Measurements from ENCODE around the gene GLB1L2.
A peak's percentile ranks its signal among the peaks of the same experiment; 100 is the strongest.

Gene GLB1L2

GRCh38 chr11:134330611-134331353, 1.0 kb upstream of the GLB1L2 start:
- H3K9ac ChIP-seq (ENCODE audit: low read length), result no peak overlapping the region
- peak overlapping the region; percentile 67 for H3K27ac ChIP-seq (ENCODE audit: low read depth, low read length)
- H3K4me3 ChIP-seq (ENCODE audit: low read depth in 1 of 2, low read length in 2 of 2), result peak overlapping the region in 1 of 2 donors; percentile 47

DNA sequence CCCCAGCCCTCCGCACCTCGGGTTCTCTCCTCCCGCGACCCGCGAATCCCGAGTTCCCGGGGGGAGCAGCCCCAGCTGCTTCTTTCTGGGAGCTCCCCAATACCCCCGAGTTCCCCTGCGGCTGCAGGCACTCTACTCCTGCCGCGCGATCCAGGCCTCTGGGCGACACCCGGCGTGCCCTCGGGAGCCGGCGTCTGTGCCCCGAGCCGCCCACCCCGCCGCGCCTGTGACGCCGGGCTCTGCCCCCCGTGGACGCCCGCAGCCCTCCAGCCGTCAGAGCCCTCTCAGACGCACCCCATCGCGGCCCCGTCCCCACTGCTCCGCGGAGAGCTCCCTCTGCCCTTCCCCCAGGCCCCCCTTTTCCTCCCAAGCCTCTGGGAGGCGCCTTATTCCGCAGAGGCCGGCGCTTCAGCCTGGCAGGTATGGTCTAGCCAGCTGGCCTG, 422 bp downstream of the GLB1L2 start:
- H3K4me1 ChIP-seq (ENCODE audit: insufficient read depth, low read length), result peaks cover 9% of the 10 kb centered on the region
- no peak overlapping the region for H3K9ac ChIP-seq (ENCODE audit: low read length)
- no peaks in the 10 kb centered on the region for H3K36me3 ChIP-seq (ENCODE audit: insufficient read depth, low read length)
- peaks cover 0 to 4% of the 10 kb centered on the region in 2 donors for H3K27me3 ChIP-seq (ENCODE audit: control insufficient read depth in 1 of 2, insufficient read depth in 2 of 2, low read length in 2 of 2)
- peak overlapping the region; percentile 44 for H3K27ac ChIP-seq (ENCODE audit: low read depth, low read length)
- no peaks in the 10 kb centered on the region for H3K9me3 ChIP-seq (ENCODE audit: low read length)
- peak overlapping the region; percentile 34 to 60 for H3K4me3 ChIP-seq (ENCODE audit: low read depth in 1 of 2, low read length in 2 of 2)

More at GRCh38 chr11:134330611-134331353, 1.0 kb upstream of the GLB1L2 start:
- Histone ChIP-seq H3K4me1 (ENCODE audit: insufficient read depth, low read length) (peaks cover 9% of the 10 kb centered on the region), H3K9me3 (ENCODE audit: low read length) (no peaks in the 10 kb centered on the region), H3K27me3 (ENCODE audit: control insufficient read depth in 1 of 2, insufficient read depth in 2 of 2, low read length in 2 of 2) (peaks cover 0 to 4% of the 10 kb centered on the region in 2 donors), H3K36me3 (ENCODE audit: insufficient read depth, low read length) (no peaks in the 10 kb centered on the region)

- Histone ChIP-seq H3K36me3 (ENCODE audit: insufficient read depth, low read length) (no peaks in the 10 kb centered on the region), H3K27ac (ENCODE audit: low read depth, low read length) (no peak overlapping the region), H3K9me3 (ENCODE audit: low read length) (no peaks in the 10 kb centered on the region), H3K9ac (ENCODE audit: low read length) (no peak overlapping the region), H3K4me1 (ENCODE audit: insufficient read depth, low read length) (peaks cover 9% of the 10 kb centered on the region), H3K4me3 (ENCODE audit: low read depth in 1 of 2, low read length in 2 of 2) (peak overlapping the region in 1 of 2 donors; percentile 60), H3K27me3 (ENCODE audit: control insufficient read depth in 1 of 2, insufficient read depth in 2 of 2, low read length in 2 of 2) (peaks cover 0 to 4% of the 10 kb centered on the region in 2 donors)
Measured at GRCh38 chr11:134332782-134333181, 994 bp downstream of the GLB1L2 start.

GRCh38 chr11:134333312-134333711, 1.5 kb downstream of the GLB1L2 start:
- H3K4me3 ChIP-seq (ENCODE audit: low read depth in 1 of 2, low read length in 2 of 2), result no peak overlapping the region
- no peak overlapping the region for H3K27ac ChIP-seq (ENCODE audit: low read depth, low read length)
- no peaks in the 10 kb centered on the region for H3K9me3 ChIP-seq (ENCODE audit: low read length)
- H3K27me3 ChIP-seq (ENCODE audit: control insufficient read depth in 1 of 2, insufficient read depth in 2 of 2, low read length in 2 of 2), result peaks cover 0 to 4% of the 10 kb centered on the region in 2 donors
- no peak overlapping the region for H3K9ac ChIP-seq (ENCODE audit: low read length)
- H3K4me1 ChIP-seq (ENCODE audit: insufficient read depth, low read length), result peaks cover 9% of the 10 kb centered on the region
- no peaks in the 10 kb centered on the region for H3K36me3 ChIP-seq (ENCODE audit: insufficient read depth, low read length)

DNA sequence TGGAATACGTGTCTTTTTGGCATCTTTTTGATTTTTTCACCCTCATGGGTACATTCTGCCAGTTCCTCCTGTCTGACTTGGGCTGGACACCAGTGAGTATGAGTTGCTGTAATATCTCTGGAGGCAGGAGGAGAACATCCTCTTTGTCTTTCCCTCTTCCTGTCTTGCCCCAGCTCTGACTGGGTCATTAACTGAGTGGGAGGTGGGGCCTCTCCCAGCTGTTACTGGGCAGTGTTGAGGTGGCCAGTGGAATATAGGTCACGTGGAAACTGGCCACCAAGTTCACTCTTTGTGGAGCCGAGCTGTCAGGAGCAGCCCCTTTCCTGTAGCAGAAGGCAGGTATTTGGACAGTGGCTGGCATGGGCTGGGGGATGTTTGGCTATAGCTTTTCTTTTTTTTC, 2.2 kb downstream of the GLB1L2 start:
- no peaks in the 10 kb centered on the region for H3K9me3 ChIP-seq (ENCODE audit: low read length)
- peaks cover 0 to 4% of the 10 kb centered on the region in 2 donors for H3K27me3 ChIP-seq (ENCODE audit: control insufficient read depth in 1 of 2, insufficient read depth in 2 of 2, low read length in 2 of 2)
- peaks cover 9% of the 10 kb centered on the region for H3K4me1 ChIP-seq (ENCODE audit: insufficient read depth, low read length)
- no peak overlapping the region for H3K4me3 ChIP-seq (ENCODE audit: low read depth in 1 of 2, low read length in 2 of 2)
- no peak overlapping the region for H3K9ac ChIP-seq (ENCODE audit: low read length)
- no peaks in the 10 kb centered on the region for H3K36me3 ChIP-seq (ENCODE audit: insufficient read depth, low read length)
- no peak overlapping the region for H3K27ac ChIP-seq (ENCODE audit: low read depth, low read length)

- Histone ChIP-seq H3K4me3 (ENCODE audit: low read depth in 1 of 2, low read length in 2 of 2) (no peak overlapping the region), H3K27ac (ENCODE audit: low read depth, low read length) (no peak overlapping the region), H3K27me3 (ENCODE audit: control insufficient read depth in 1 of 2, insufficient read depth in 2 of 2, low read length in 2 of 2) (peaks cover 0 to 4% of the 10 kb centered on the region in 2 donors), H3K9me3 (ENCODE audit: low read length) (no peaks in the 10 kb centered on the region), H3K36me3 (ENCODE audit: insufficient read depth, low read length) (no peaks in the 10 kb centered on the region), H3K4me1 (ENCODE audit: insufficient read depth, low read length) (peaks cover 9% of the 10 kb centered on the region), H3K9ac (ENCODE audit: low read length) (no peak overlapping the region)
Measured at GRCh38 chr11:134334796-134335571, 3.2 kb downstream of the GLB1L2 start.

GRCh38 chr11:134337051-134337450, 5.3 kb downstream of the GLB1L2 start:
- no peaks in the 10 kb centered on the region for H3K9me3 ChIP-seq (ENCODE audit: low read length)
- H3K27ac ChIP-seq (ENCODE audit: low read depth, low read length), result no peak overlapping the region
- H3K36me3 ChIP-seq (ENCODE audit: insufficient read depth, low read length), result no peaks in the 10 kb centered on the region
- H3K4me1 ChIP-seq (ENCODE audit: insufficient read depth, low read length), result no peaks in the 10 kb centered on the region
- H3K4me3 ChIP-seq (ENCODE audit: low read depth in 1 of 2, low read length in 2 of 2), result no peak overlapping the region
- H3K9ac ChIP-seq (ENCODE audit: low read length), result no peak overlapping the region
- H3K27me3 ChIP-seq (ENCODE audit: control insufficient read depth in 1 of 2, insufficient read depth in 2 of 2, low read length in 2 of 2), result peaks cover 0 to 4% of the 10 kb centered on the region in 2 donors

- no peak overlapping the region for H3K27ac ChIP-seq (ENCODE audit: low read depth, low read length)
- no peaks in the 10 kb centered on the region for H3K4me1 ChIP-seq (ENCODE audit: insufficient read depth, low read length)
- H3K9me3 ChIP-seq (ENCODE audit: low read length), result no peaks in the 10 kb centered on the region
- no peaks in the 10 kb centered on the region for H3K36me3 ChIP-seq (ENCODE audit: insufficient read depth, low read length)
- H3K4me3 ChIP-seq (ENCODE audit: low read depth in 1 of 2, low read length in 2 of 2), result no peak overlapping the region
- H3K9ac ChIP-seq (ENCODE audit: low read length), result no peak overlapping the region
- no peaks in the 10 kb centered on the region for H3K27me3 ChIP-seq (ENCODE audit: control insufficient read depth in 1 of 2, insufficient read depth in 2 of 2, low read length in 2 of 2)
Measured at GRCh38 chr11:134338068-134338467, 6.3 kb downstream of the GLB1L2 start.

DNA sequence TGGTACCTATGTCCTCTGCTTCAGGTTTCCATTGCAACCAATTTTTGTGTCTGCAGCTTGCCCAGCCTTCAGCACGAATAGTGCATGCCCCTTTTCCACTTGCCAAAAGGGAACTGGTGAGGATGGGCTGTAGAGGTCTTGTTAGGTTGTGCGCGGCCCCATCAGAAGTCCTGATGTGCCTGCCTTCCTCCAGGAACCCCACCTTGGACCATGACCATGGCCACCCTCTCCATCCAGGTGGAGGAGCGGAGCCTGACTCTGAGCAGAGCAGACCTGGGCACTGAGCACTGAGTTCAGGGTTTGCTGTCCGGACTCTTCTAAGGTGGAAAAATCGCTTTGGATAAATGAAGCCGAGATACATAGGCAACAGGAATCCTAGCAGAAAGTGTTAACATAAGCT, 6.9 kb downstream of the GLB1L2 start:
- no peak overlapping the region for H3K9ac ChIP-seq (ENCODE audit: low read length)
- no peaks in the 10 kb centered on the region for H3K4me1 ChIP-seq (ENCODE audit: insufficient read depth, low read length)
- H3K9me3 ChIP-seq (ENCODE audit: low read length), result no peaks in the 10 kb centered on the region
- H3K27me3 ChIP-seq (ENCODE audit: control insufficient read depth in 1 of 2, insufficient read depth in 2 of 2, low read length in 2 of 2), result no peaks in the 10 kb centered on the region
- H3K36me3 ChIP-seq (ENCODE audit: insufficient read depth, low read length), result no peaks in the 10 kb centered on the region
- no peak overlapping the region for H3K4me3 ChIP-seq (ENCODE audit: low read depth in 1 of 2, low read length in 2 of 2)
- H3K27ac ChIP-seq (ENCODE audit: low read depth, low read length), result no peak overlapping the region

DNA sequence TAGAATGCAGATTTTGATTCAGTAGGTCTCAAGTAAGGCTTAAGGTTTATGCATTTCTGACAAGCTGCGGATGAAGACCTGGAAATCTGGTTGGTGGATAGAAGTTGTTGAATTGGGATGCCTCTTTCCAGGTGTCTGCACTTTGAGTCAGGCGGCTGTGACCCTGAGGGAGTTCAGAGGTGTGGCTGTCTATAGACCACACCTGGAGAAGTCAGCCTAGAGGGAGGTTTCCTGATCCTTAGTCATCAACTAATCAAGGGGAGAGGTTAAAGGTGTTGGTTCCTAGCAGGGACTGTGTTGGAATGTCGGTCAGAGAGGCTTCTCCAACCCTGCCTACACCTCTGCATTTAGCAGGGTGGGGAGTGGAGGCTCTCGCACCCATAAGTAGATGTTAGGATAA, 8.0 kb downstream of the GLB1L2 start:
- Histone ChIP-seq H3K9ac (ENCODE audit: low read length) (no peak overlapping the region), H3K27me3 (ENCODE audit: control insufficient read depth in 1 of 2, insufficient read depth in 2 of 2, low read length in 2 of 2) (no peaks in the 10 kb centered on the region), H3K4me1 (ENCODE audit: insufficient read depth, low read length) (no peaks in the 10 kb centered on the region), H3K27ac (ENCODE audit: low read depth, low read length) (no peak overlapping the region), H3K36me3 (ENCODE audit: insufficient read depth, low read length) (no peaks in the 10 kb centered on the region), H3K9me3 (ENCODE audit: low read length) (no peaks in the 10 kb centered on the region), H3K4me3 (ENCODE audit: low read depth in 1 of 2, low read length in 2 of 2) (no peak overlapping the region)

- H3K4me3 ChIP-seq (ENCODE audit: low read depth in 1 of 2, low read length in 2 of 2), result no peak overlapping the region
- H3K27me3 ChIP-seq (ENCODE audit: control insufficient read depth in 1 of 2, insufficient read depth in 2 of 2, low read length in 2 of 2), result no peaks in the 10 kb centered on the region
- H3K9ac ChIP-seq (ENCODE audit: low read length), result no peak overlapping the region
- H3K9me3 ChIP-seq (ENCODE audit: low read length), result no peaks in the 10 kb centered on the region
- H3K36me3 ChIP-seq (ENCODE audit: insufficient read depth, low read length), result no peaks in the 10 kb centered on the region
- H3K4me1 ChIP-seq (ENCODE audit: insufficient read depth, low read length), result no peaks in the 10 kb centered on the region
- no peak overlapping the region for H3K27ac ChIP-seq (ENCODE audit: low read depth, low read length)
Measured at GRCh38 chr11:134340354-134340964, 8.7 kb downstream of the GLB1L2 start.
